Mucosa of rectum (tissue), 2 donors: ENCODE results near the gene F8.

Experiments
- H3K27ac ChIP-seq, 2 donors: one replicate each; pipeline ENCODE4 v1.7.0; 2013; ENCODE audit warnings: inconsistent platforms in 2 of 2, low read depth in 2 of 2, low read length in 2 of 2
- H3K27me3 ChIP-seq, 2 donors: one replicate each; pipeline ENCODE4 v1.7.0; 2013; ENCODE audit warnings: low read length in 2 of 2; ENCODE audit not compliant: control insufficient read depth in 2 of 2, insufficient read depth in 2 of 2
- H3K36me3 ChIP-seq, 2 donors: one replicate each; pipeline ENCODE4 v1.7.0; 2013; ENCODE audit warnings: low read length in 2 of 2; ENCODE audit not compliant: control insufficient read depth in 2 of 2, insufficient read depth in 2 of 2
- H3K4me1 ChIP-seq, 2 donors: one replicate each; pipeline ENCODE4 v1.7.0; 2013; ENCODE audit warnings: low read length in 2 of 2, mild to moderate bottlenecking in 1 of 2; ENCODE audit not compliant: control insufficient read depth in 2 of 2, insufficient read depth in 2 of 2
- H3K4me3 ChIP-seq, 2 donors: one replicate each; pipeline ENCODE4 v1.7.0; 2013; ENCODE audit warnings: low read length in 2 of 2
- H3K9ac ChIP-seq, 2 donors: one replicate each; pipeline ENCODE4 v1.7.0; 2013; ENCODE audit warnings: low read length in 2 of 2, low read depth in 1 of 2, mild to moderate bottlenecking in 1 of 2
- H3K9me3 ChIP-seq, 2 donors: one replicate each; pipeline ENCODE4 v1.7.0; 2013; ENCODE audit warnings: low read length in 2 of 2; ENCODE audit not compliant: control insufficient read depth in 2 of 2
- donor health status: healthy.
- donor health status: Normal muscosa, but diverticular disease.

The F8 gene

GRCh38 chrX:154990496-154990895 is 32.0 kb downstream of the F8 start:
- Histone ChIP-seq H3K36me3 (no peaks in the 10 kb centered on the region), H3K9ac (no peak overlapping the region), H3K4me1 (no peaks in the 10 kb centered on the region), H3K27ac (no peak overlapping the region), H3K4me3 (no peak overlapping the region), H3K9me3 (no peaks in the 10 kb centered on the region), H3K27me3 (no peaks in the 10 kb centered on the region)

- Histone ChIP-seq H3K27me3 (no peaks in the 10 kb centered on the region), H3K9ac (no peak overlapping the region), H3K4me1 (no peaks in the 10 kb centered on the region), H3K9me3 (no peaks in the 10 kb centered on the region), H3K27ac (no peak overlapping the region), H3K36me3 (no peaks in the 10 kb centered on the region), H3K4me3 (no peak overlapping the region)
Measured at GRCh38 chrX:154988719-154989118, 33.8 kb downstream of the F8 start.

- no peak overlapping the region for H3K9ac ChIP-seq
- H3K27ac ChIP-seq, result no peak overlapping the region
- no peaks in the 10 kb centered on the region for H3K4me1 ChIP-seq
- H3K36me3 ChIP-seq, result no peaks in the 10 kb centered on the region
- H3K27me3 ChIP-seq, result no peaks in the 10 kb centered on the region
- H3K9me3 ChIP-seq, result no peaks in the 10 kb centered on the region
- H3K4me3 ChIP-seq, result no peak overlapping the region
Measured at GRCh38 chrX:154987940-154988339, 34.6 kb downstream of the F8 start.

GRCh38 chrX:154986826-154987575 is 35.5 kb downstream of the F8 start:
- Histone ChIP-seq H3K36me3 (no peaks in the 10 kb centered on the region), H3K9me3 (no peaks in the 10 kb centered on the region), H3K9ac (no peak overlapping the region), H3K4me3 (no peak overlapping the region), H3K4me1 (no peaks in the 10 kb centered on the region), H3K27me3 (no peaks in the 10 kb centered on the region), H3K27ac (no peak overlapping the region)

GRCh38 chrX:154981116-154981411 is 41.5 kb downstream of the F8 start:
- H3K27me3 ChIP-seq, result no peaks in the 10 kb centered on the region
- peak overlapping the region; percentile 65 to 82 for H3K4me3 ChIP-seq
- H3K9ac ChIP-seq, result peak overlapping the region in 1 of 2 donors; percentile 16
- H3K27ac ChIP-seq, result no peak overlapping the region
- no peaks in the 10 kb centered on the region for H3K4me1 ChIP-seq
- no peaks in the 10 kb centered on the region for H3K9me3 ChIP-seq
- no peaks in the 10 kb centered on the region for H3K36me3 ChIP-seq

GRCh38 chrX:154980330-154981115 is 42.0 kb downstream of the F8 start:
- Histone ChIP-seq H3K36me3 (no peaks in the 10 kb centered on the region), H3K9ac (peak overlapping the region in 1 of 2 donors; percentile 65), H3K27me3 (no peaks in the 10 kb centered on the region), H3K27ac (no peak overlapping the region), H3K4me1 (no peaks in the 10 kb centered on the region), H3K4me3 (peak overlapping the region; percentile 65 to 82), H3K9me3 (no peaks in the 10 kb centered on the region)

GRCh38 chrX:154979629-154980028 is 42.9 kb downstream of the F8 start:
- Histone ChIP-seq H3K9me3 (no peaks in the 10 kb centered on the region), H3K9ac (no peak overlapping the region), H3K4me1 (no peaks in the 10 kb centered on the region), H3K36me3 (no peaks in the 10 kb centered on the region), H3K4me3 (no peak overlapping the region), H3K27ac (no peak overlapping the region), H3K27me3 (no peaks in the 10 kb centered on the region)

GRCh38 chrX:154968353-154968752 is 54.2 kb downstream of the F8 start:
- Histone ChIP-seq H3K9ac (no peak overlapping the region), H3K27me3 (no peaks in the 10 kb centered on the region), H3K27ac (no peak overlapping the region), H3K9me3 (no peaks in the 10 kb centered on the region), H3K36me3 (no peaks in the 10 kb centered on the region), H3K4me1 (no peaks in the 10 kb centered on the region), H3K4me3 (no peak overlapping the region)

GRCh38 chrX:154967603-154968002 is 54.9 kb downstream of the F8 start:
- H3K4me1 ChIP-seq, result no peaks in the 10 kb centered on the region
- no peaks in the 10 kb centered on the region for H3K36me3 ChIP-seq
- H3K9me3 ChIP-seq, result no peaks in the 10 kb centered on the region
- no peak overlapping the region for H3K27ac ChIP-seq
- no peak overlapping the region for H3K9ac ChIP-seq
- H3K4me3 ChIP-seq, result no peak overlapping the region
- H3K27me3 ChIP-seq, result no peaks in the 10 kb centered on the region

GRCh38 chrX:154961947-154962346 is 60.6 kb downstream of the F8 start:
- no peaks in the 10 kb centered on the region for H3K9me3 ChIP-seq
- H3K27me3 ChIP-seq, result no peaks in the 10 kb centered on the region

More at GRCh38 chrX:154961947-154962346, 60.6 kb downstream of the F8 start:
- Histone ChIP-seq H3K9ac (no peak overlapping the region), H3K4me3 (no peak overlapping the region), H3K27ac (no peak overlapping the region), H3K36me3 (no peaks in the 10 kb centered on the region), H3K4me1 (no peaks in the 10 kb centered on the region)
